ENCODE data around the gene DUSP2.

DUSP2 gene

DNA sequence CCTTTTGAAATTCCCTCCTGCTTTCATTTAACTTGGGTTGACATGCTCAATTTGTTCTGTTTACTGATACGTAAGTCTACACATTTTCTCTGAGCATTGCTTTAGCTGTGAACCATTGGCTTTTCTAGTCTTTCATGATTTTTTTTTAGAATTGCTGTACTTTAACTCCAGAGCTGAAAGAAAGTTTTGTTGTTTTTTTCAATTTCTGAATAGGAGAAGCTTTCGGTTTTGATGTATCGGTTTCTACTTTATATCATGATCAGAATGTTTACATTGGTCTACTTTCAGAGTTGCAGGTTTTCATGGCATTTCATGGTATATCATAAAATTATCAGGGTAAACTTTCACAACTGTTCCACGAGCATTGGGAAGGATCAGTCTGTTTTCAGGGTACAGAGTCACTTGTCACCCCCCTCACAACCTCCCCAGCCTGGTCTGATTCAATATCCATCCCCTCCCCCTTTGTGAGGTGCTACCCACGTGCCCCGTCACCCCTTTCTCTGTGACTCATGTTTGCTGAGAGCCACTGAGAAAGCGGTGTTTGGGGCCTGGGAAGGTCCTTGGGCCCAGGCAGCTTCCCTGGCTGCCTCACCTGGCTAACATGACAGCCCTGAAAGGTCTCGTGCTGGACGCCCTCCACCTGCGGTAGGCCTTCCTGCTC, 14.0 kb downstream of the DUSP2 start:
- no peak for DNase-seq

GRCh38 chr2:96130483-96130882, 14.8 kb downstream of the DUSP2 start:
- DNase-seq = no peak

- no peak for DNase-seq
Measured at GRCh38 chr2:96129528-96130120, 15.6 kb downstream of the DUSP2 start.

- no peak for DNase-seq
Measured at GRCh38 chr2:96128456-96128855, 16.8 kb downstream of the DUSP2 start.

GRCh38 chr2:96124406-96125265, 20.6 kb downstream of the DUSP2 start:
- no peak for DNase-seq

DNA sequence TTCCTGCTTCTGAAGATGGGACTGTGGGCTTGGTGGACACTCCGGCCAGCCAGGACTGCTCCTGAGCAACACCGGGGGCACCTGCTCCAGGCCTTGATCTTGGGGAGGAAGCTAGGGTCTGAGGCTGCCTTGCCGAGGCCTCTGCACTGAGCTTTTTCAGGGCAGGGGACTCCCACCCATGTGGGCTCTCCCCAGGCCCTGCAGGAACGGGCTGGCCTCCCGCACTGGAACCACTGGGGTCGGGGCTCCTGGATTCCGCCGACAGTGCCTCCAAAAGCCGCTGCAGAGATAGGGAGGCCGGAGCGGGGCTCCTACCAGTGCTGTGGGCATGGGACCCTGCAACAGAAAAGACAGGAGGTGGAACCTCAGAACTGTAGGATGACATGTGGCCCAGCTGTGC, 21.3 kb downstream of the DUSP2 start:
- DNase-seq = no peak

GRCh38 chr2:96123290-96123689, 21.9 kb downstream of the DUSP2 start:
- no peak for DNase-seq

GRCh38 chr2:96122391-96122790, 22.8 kb downstream of the DUSP2 start:
- no peak for DNase-seq

DNA sequence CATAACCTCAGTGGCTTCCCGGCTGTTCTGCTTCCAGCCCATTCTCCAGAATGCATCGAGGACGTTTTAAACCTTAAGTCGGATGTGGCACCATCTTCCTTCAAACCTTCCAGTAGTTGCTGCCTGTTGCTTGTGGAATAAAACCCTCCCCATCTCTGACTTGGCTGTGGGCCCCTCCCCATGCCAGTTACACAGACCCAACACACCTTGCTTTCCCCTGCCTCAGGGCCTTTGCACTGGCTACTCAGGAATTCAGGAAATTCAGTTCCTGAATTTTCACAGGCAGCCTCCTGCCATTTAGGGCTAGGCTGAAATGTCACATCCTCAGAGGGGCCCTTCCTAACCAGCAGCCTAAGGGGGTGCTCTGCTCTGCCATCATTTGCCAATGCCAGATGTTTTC, 23.8 kb downstream of the DUSP2 start:
- DNase-seq = no peak

DNA sequence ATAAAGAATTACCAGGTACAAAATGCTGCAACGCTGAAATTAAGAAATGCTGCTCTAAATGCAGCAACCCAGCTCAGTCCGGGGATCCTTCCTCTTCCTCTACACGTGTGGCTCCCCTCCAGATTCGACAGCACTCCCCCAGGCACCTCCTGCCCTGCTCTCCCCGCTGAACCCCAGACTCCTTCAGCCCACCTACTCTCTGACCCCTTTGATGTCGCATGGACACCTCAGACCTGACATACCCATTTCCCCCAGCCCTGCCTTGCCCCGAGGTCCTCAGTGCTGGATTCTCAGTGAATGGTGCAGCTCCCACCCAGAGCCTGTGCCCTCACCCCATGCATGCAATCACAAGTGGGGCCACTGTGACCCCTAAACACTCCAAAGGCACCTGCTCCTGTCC, 24.2 kb downstream of the DUSP2 start:
- no peak for DNase-seq

- no peak for DNase-seq
Measured at GRCh38 chr2:96120091-96120720, 25.0 kb downstream of the DUSP2 start.

DNA sequence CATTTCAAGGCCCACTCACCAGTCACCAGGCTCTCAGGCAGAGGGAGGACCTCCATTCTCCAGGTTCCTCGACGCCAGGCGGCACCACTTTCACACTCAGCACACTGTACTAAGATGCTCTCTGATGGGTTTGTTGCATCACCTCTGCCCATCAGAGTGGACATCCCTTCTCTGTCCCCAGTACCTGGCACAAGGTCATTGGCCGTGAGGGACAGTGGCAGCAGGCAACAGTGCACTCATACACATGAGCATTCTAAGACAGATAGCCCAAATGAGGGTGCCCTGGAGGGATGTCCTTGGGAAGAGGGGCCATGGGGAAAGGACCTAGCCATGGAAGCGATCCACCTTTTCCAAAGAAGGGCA, 25.9 kb downstream of the DUSP2 start:
- no peak for DNase-seq

- no peak for DNase-seq
Measured at GRCh38 chr2:96118698-96119388, 26.4 kb downstream of the DUSP2 start.

DNA sequence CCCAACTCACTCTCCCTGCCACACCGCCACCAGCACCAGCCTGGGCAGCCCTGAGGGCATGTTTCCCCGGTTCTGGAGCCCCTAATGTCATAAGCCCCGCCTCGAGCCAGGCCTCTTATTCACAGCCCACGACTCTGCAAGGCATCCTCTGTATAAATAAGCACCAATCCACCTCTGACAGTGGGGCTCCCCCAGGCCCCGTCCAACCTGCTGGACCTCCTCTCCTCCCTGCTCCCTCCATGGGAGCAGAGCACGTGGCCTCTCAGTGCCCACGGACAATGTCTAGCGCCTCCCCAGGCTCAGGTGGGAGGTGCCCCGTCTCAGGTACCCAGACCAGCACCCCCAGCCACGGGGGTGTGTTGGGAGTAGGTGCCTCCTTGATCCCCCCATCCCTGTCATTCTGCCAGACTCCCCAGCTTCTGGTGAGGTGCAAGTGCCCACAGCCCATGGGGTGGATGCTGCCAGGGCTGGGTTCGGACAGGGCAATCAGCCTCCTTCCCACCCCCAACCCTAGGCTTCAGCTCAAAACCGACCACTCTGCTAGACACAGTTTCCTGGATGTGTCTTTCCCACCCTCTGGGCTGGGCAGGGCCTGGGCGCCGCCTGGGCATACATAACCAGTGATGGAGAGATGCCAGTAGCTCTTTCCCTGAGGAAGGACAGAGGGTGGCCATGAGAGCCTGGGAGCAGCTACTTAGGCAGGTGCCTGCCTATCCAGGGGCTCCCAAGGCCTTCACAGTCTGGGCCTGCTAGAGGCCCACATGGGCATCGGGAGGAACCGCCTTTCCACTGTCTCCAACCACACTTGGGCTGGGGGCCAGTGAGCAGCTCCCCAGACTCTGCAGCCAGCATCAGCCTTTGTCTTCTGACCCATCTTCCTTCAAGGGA, 27.3 kb downstream of the DUSP2 start:
- DNase-seq = no peak

- DNase-seq = no peak
Measured at GRCh38 chr2:96116879-96117533, 28.2 kb downstream of the DUSP2 start.

- no peak for DNase-seq
Measured at GRCh38 chr2:96116424-96116878, 28.8 kb downstream of the DUSP2 start, which contains the start of gene ADRA2B. Gene ADRA2B, minus strand, starts transcription at chr2:96116571. Its CDS starts 422 bp downstream, at chr2:96116149.

DNA sequence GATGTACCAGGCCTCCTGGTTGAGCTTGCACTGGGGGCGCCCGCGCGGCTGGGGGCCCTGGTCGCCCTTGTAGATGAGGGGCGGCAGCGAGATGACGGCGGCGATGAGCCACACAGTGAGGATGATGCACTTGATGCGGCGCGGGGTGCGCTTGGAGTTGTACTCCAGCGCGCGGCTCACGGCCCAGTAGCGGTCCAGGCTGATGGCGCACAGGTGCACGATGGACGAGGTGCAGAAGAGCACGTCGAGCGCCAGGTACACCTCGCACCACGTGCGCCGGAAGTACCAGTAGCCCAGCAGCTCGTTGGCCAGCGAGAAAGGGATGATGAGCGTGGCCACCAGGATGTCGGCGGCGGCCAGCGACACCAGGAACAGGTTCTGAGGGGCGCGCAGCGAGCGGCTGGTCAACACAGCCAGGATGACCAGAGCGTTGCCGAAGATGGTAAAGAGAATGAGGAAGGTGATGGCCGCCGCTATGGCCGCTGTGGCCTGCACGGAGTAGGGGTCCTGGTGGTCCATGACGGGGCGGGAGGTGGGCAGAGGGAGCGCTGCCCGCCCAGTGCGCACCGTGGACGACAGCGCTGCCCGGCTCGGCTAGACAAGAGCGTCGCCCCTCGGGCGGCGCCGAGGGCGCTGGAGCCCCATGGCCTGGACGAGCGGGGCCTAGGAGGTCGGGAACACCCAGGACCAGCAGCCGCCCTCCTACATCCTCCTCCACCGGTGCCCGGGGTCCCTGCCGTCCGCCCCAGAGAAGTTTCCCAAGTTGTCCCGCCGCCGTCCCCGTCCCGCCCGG, 29.4 kb downstream of the DUSP2 start:
- DNase-seq = no peak

GRCh38 chr2:96114903-96115581, 30.2 kb downstream of the DUSP2 start:
- no peak for DNase-seq

DNA sequence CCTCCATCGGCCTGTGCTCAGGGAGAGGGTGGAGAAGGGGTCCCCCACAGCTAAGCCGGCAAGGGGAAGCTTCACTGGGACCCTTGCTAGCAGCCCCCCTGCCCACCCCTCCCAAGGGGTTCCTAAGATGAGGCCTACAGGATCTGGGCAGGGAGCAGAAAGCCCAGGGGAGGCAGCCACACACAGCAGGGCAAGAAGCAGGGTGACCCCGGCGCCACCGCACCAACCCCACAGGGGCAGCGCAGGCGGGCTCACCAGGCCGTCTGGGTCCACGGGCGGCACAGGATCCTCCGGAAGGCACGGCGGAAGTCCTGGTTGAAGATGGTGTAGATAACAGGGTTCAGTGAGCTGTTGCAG, 30.7 kb downstream of the DUSP2 start:
- no peak for DNase-seq

DNA sequence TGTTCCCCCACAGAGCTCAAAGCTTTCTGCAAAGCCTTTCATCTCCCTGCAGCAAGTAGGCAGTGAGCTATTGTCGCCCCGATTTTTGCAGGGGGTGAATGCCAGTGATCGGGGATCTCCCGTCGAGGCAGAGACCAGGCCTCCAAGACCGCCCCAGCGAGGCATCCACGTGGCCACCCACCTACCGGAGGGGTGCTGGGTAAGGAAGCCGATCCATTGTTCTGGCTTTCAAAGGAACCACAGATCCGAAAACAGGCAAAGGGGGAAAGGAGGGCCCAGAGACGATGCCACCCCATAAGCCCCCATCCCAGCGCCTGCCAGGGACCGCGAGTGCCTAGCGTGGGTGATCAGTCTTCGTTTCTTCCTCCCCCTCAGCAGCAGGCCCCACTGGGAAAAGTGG, 31.3 kb downstream of the DUSP2 start:
- DNase-seq = no peak
